Upper lobe of right lung (tissue), 1 donor: ENCODE measurements around the gene PHPT1. TPM values are rescaled to one million over a fixed set of nuclear protein-coding genes. Genes with fewer than 3 reads are reported as not detected.

Experiments used
- ATAC-seq: fragments of 200-7000 bp; cut with Tn5 transposase; one replicate; pipeline ENCODE4 v1.9.1; 2020; ENCODE audit warnings: mild to moderate bottlenecking, moderate library complexity
- DNase-seq: peaks from one replicate; pipeline ENCODE4 v3.0.0-alpha.2; 2020
- H3K27ac ChIP-seq: fragments of 200-600 bp; one replicate; pipeline ENCODE4 v1.8.0; 2022
- H3K27me3 ChIP-seq: fragments of 200-600 bp; one replicate; pipeline ENCODE4 v1.8.0; 2022; ENCODE audit warnings: mild to moderate bottlenecking
- H3K36me3 ChIP-seq: fragments of 200-600 bp; one replicate; pipeline ENCODE4 v1.8.0; 2022
- H3K4me1 ChIP-seq: fragments of 200-600 bp; one replicate; pipeline ENCODE4 v1.8.0; 2022
- H3K4me3 ChIP-seq: fragments of 200-600 bp; one replicate; pipeline ENCODE4 v1.8.0; 2022; ENCODE audit warnings: mild to moderate bottlenecking
- H3K9me3 ChIP-seq: fragments of 200-600 bp; one replicate; pipeline ENCODE4 v1.8.0; 2022
- intact Hi-C: fragments of 100-400 bp; cut with DNase I; formaldehyde crosslinking; loops from one replicate; pipeline ENCODE4 v1.11.0; 2022
- total RNA-seq: library from RNA; stranded (reverse); fragmentation: NEBNext Ultra II Directional; extraction: Animal tissue kit (Norgen Biotek cat#: 25700); gene quantifications from one replicate; pipeline ENCODE4 v1.2.1, GENCODE V29; 2021
- TF ChIP-seq, protein P1 (sequence below): fragments of 200-600 bp; IDR thresholded peaks from one replicate; pipeline ENCODE4 v1.8.0; 2022; ENCODE audit warnings: antibody characterized with exemption
- donor health status: DM: no; HTN: yes; CAD: no; lungs with severe emphysema.

PHPT1 gene
- total RNA-seq, 1 donor from 2014 or later: 82.1 TPM

DNA sequence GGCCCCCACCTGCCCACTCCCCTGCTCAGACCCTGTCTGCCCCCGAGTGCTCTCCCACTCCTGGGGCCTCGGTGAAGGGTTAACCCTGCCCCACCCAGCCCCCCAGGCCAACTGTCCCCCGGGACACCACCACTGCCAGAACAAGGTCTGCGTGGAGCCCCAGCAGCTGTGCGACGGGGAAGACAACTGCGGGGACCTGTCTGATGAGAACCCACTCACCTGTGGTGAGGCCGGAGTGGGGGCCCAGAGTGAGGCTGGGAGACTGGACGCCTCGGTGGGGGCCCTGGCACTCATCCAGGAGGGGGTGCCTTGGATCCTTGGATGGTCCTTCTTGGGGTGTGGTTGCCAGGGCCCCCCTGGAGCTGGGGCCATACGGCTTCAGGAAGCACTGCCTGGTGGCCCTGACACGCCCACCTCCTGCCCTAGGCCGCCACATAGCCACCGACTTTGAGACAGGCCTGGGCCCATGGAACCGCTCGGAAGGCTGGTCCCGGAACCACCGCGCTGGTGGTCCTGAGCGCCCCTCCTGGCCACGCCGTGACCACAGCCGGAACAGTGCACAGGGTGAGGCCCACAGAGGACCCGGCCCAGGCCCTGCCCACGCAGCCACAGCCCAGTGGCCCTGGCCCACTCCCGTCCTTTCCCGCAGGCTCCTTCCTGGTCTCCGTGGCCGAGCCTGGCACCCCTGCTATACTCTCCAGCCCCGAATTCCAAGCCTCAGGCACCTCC lies 5.1 kb downstream of the PHPT1 start:
- H3K4me1 ChIP-seq: peaks cover 14% of the 10 kb centered on the region
- no peak for ATAC-seq
- intact Hi-C loops: no loop called here

DNA sequence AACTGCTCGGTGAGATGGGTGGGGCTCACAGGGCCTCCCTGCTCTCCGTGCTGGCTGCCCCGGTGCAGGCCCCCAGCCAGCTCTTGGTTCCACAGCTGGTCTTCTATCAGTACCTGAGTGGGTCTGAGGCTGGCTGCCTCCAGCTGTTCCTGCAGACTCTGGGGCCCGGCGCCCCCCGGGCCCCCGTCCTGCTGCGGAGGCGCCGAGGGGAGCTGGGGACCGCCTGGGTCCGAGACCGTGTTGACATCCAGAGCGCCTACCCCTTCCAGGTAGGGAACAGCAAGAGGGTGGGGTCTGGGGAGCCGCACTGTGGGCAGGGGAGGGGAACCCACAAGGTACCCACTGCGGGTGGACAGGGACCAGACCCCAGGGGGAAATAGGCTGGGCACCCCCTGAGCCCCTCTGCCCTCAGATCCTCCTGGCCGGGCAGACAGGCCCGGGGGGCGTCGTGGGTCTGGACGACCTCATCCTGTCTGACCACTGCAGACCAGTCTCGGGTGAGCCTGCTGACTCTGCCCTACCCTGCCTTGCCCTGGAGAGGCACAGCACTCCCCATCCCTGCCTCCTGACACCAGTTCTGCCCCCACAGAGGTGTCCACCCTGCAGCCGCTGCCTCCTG lies 5.7 kb downstream of the PHPT1 start:
- Histone ChIP-seq H3K4me3 (no peak overlapping the region), H3K27ac (no peak overlapping the region), H3K9me3 (no peaks in the 10 kb centered on the region), H3K4me1 (peaks cover 13% of the 10 kb centered on the region), H3K36me3 (no peaks in the 10 kb centered on the region), H3K27me3 (no peaks in the 10 kb centered on the region)
- intact Hi-C loops: no loop called here
- DNase-seq: no peak
- ATAC-seq: no peak
- TF ChIP-seq, protein P1, sequence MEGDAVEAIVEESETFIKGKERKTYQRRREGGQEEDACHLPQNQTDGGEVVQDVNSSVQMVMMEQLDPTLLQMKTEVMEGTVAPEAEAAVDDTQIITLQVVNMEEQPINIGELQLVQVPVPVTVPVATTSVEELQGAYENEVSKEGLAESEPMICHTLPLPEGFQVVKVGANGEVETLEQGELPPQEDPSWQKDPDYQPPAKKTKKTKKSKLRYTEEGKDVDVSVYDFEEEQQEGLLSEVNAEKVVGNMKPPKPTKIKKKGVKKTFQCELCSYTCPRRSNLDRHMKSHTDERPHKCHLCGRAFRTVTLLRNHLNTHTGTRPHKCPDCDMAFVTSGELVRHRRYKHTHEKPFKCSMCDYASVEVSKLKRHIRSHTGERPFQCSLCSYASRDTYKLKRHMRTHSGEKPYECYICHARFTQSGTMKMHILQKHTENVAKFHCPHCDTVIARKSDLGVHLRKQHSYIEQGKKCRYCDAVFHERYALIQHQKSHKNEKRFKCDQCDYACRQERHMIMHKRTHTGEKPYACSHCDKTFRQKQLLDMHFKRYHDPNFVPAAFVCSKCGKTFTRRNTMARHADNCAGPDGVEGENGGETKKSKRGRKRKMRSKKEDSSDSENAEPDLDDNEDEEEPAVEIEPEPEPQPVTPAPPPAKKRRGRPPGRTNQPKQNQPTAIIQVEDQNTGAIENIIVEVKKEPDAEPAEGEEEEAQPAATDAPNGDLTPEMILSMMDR: no peak

More for the DNA sequence above, 5.1 kb downstream of the PHPT1 start:
- H3K9me3 ChIP-seq: no peaks in the 10 kb centered on the region
- TF ChIP-seq, protein P1: no peak
- no peak for DNase-seq
- no peak overlapping the region for H3K4me3 ChIP-seq
- H3K36me3 ChIP-seq: no peaks in the 10 kb centered on the region
- no peak overlapping the region for H3K27ac ChIP-seq
- no peaks in the 10 kb centered on the region for H3K27me3 ChIP-seq

DNA sequence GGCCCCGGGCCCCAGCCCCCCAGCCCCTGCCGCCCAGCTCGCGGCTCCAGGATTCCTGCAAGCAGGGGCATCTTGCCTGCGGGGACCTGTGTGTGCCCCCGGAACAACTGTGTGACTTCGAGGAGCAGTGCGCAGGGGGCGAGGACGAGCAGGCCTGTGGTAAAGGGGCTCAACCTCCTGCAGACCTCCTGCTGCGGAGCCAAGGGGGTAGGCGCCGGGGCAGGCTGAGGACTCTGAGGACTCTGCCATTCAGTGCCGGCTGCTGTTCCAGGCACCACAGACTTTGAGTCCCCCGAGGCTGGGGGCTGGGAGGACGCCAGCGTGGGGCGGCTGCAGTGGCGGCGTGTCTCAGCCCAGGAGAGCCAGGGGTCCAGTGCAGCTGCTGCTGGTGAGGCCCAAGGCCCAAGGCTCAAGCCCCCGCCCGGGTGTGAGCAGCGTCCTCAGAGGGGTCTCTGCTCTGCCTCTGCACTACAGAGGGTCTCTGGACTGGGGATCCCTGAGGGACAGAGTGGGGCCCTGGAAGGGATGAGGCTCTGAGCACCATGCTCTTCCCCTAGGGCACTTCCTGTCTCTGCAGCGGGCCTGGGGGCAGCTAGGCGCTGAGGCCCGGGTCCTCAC lies 6.4 kb downstream of the PHPT1 start:
- DNase-seq: no peak
- intact Hi-C loops: no loop called here

DNA sequence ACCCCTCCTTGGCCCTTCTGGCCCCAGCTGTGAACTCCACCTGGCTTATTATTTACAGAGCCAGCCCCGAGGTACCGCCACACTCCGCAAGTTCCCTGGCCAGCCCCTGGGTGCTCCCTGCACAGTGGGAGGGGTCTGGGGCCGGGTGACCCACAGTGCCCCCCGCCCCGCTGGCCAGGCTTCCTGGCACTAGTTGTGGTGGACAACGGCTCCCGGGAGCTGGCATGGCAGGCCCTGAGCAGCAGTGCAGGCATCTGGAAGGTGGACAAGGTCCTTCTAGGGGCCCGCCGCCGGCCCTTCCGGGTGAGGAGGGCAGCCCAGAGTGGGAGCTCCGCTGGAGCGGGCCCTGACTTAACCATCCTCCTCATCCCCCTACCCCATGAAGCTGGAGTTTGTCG lies 6.9 kb downstream of the PHPT1 start:
- no peak overlapping the region for H3K27ac ChIP-seq
- no peak for ATAC-seq
- H3K4me3 ChIP-seq: no peak overlapping the region
- TF ChIP-seq, protein P1: no peak
- H3K36me3 ChIP-seq: peaks cover 7% of the 10 kb centered on the region
- DNase-seq: no peak
- H3K9me3 ChIP-seq: no peaks in the 10 kb centered on the region
- peaks cover 4% of the 10 kb centered on the region for H3K4me1 ChIP-seq
- intact Hi-C loops: no loop called here
- no peaks in the 10 kb centered on the region for H3K27me3 ChIP-seq

More for the DNA sequence above, 6.4 kb downstream of the PHPT1 start:
- Histone ChIP-seq H3K4me1 (peaks cover 7% of the 10 kb centered on the region), H3K27ac (no peak overlapping the region), H3K4me3 (no peak overlapping the region), H3K36me3 (peaks cover 1% of the 10 kb centered on the region), H3K27me3 (no peaks in the 10 kb centered on the region), H3K9me3 (no peaks in the 10 kb centered on the region)
- no peak for ATAC-seq
- TF ChIP-seq, protein P1: no peak

DNA sequence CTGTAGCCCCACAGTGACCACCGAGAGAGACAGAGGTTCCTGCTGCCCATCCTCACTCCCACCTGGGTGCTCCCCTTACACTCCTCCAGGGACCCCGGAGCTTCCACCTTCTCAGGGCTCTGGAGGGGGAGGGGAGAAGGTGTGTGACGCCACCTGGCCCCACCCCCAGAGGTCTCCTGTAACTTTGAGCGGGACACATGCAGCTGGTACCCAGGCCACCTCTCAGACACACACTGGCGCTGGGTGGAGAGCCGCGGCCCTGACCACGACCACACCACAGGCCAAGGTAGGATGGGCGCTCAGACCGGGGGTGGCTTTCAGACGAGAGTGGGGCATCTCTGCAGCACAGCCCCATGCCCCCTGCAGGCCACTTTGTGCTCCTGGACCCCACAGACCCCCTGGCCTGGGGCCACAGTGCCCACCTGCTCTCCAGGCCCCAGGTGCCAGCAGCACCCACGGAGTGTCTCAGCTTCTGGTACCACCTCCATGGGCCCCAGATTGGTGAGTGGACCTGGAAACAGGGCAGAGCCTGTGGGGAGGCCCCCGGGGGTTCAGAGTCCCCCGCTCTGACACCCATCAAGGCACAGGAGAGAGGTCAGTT lies 7.4 kb downstream of the PHPT1 start:
- H3K9me3 ChIP-seq: no peaks in the 10 kb centered on the region
- no peak overlapping the region for H3K27ac ChIP-seq
- H3K36me3 ChIP-seq: peaks cover 12% of the 10 kb centered on the region
- TF ChIP-seq, protein P1: no peak
- H3K4me1 ChIP-seq: peaks cover 4% of the 10 kb centered on the region
- H3K4me3 ChIP-seq: no peak overlapping the region
- DNase-seq (no peak), ATAC-seq (no peak)
- H3K27me3 ChIP-seq: no peaks in the 10 kb centered on the region
- intact Hi-C loops: no loop called here
